Small intestine (tissue), 7 donors: ENCODE results near the gene EMC8. TPM values are rescaled to one million over a fixed set of nuclear protein-coding genes. Genes with fewer than 3 reads are reported as not detected.

Experiments used
- DNase-seq, 2 donors: peaks; one replicate each; pipeline versions ENCODE4 v3.0.0 to v3.0.0-alpha.2; 2013
- FAIRE-seq: peaks from 2 replicates; lab custom pipeline; 2012; peaks lifted over from hg19 to GRCh38; lab: Jason Lieb, UNC
- H3K27ac ChIP-seq, 3 donors: one replicate each; pipeline ENCODE4 v1.5.1; 2013; ENCODE audit warnings: low read length in 2 of 3, mild to moderate bottlenecking in 2 of 3, control low read depth in 1 of 3, inconsistent platforms in 1 of 3, low read depth in 1 of 3, moderate library complexity in 1 of 3
- H3K27me3 ChIP-seq, 3 donors: one replicate each; pipeline ENCODE4 v1.6.1; 2013; ENCODE audit warnings: low read length in 3 of 3, inconsistent platforms in 1 of 3; ENCODE audit not compliant: control insufficient read depth in 3 of 3, insufficient read depth in 3 of 3
- H3K36me3 ChIP-seq, 3 donors: one replicate each; pipeline ENCODE4 v1.6.1; 2013; ENCODE audit warnings: low read length in 3 of 3, inconsistent platforms in 1 of 3, low read depth in 1 of 3, mild to moderate bottlenecking in 1 of 3, moderate library complexity in 1 of 3; ENCODE audit not compliant: control insufficient read depth in 3 of 3, insufficient read depth in 2 of 3
- H3K4me1 ChIP-seq, 3 donors: one replicate each; pipeline ENCODE4 v1.6.1; 2013; ENCODE audit warnings: low read length in 2 of 3, inconsistent platforms in 1 of 3, low read depth in 1 of 3, mild to moderate bottlenecking in 1 of 3, moderate library complexity in 1 of 3; ENCODE audit not compliant: control insufficient read depth in 3 of 3, insufficient read depth in 2 of 3
- H3K4me3 ChIP-seq, 3 donors: one replicate each; pipeline ENCODE4 v1.5.1; 2013; ENCODE audit warnings: low read length in 3 of 3, control low read depth in 1 of 3, inconsistent platforms in 1 of 3, low read depth in 1 of 3, mild to moderate bottlenecking in 1 of 3, moderate library complexity in 1 of 3
- H3K9me3 ChIP-seq, 2 donors: one replicate each; pipeline ENCODE4 v1.6.1; 2013; ENCODE audit warnings: low read depth in 1 of 2, low read length in 1 of 2; ENCODE audit not compliant: control insufficient read depth in 2 of 2, insufficient read depth in 1 of 2
- WGBS, 3 donors: extraction: QIAGEN DNeasy Blood & Tissue Kit; methylation state at CpG; one replicate each; pipeline ENCODE4 v1.1.7; 2013; 5-methylcytosine and 5-hydroxymethylcytosine counted together
- polyA plus RNA-seq, 4 donors: library from polyadenylated mRNA; stranded (reverse) in 3 of 4; unstranded in 1 of 4; fragments of 200-250 nt in 3 of 4; fragments of 120-200 nt in 1 of 4; gene quantifications; one replicate each; pipeline versions ENCODE4 v1.2.1 to v1.2.3, GENCODE V29; 2013
- donor health status: healthy with polysubstance abuse.
- donor health status: control.
- donor health status: control.
- donor health status: Bipolar disorder and iron deficiency.
- donor health status: healthy.

EMC8 gene
- polyA plus RNA-seq, 4 donors = 16.2 to 21.2 (median 20.1) TPM

DNA sequence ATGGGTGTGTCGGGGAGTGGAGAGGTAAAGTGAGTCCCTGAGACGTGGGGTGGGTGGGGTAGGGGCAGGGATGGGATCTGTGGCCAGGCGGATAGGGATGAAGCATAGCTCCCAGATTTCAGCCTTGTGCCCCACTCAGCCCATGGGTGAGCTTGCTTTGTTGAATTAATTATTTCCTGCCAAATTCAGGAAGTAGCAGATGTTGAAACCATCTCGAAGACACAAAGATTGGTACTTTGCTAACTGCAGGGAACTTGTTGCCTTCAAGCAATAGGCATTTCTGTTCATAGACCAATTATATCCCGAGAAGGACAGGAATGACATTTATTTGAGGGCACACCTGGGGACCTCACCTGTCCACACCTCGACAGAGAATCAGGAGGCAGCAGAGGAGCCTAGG lies 37.5 kb downstream of the EMC8 start:
- H3K4me1 ChIP-seq = no peaks in the 10 kb centered on the region
- no peaks in the 10 kb centered on the region for H3K9me3 ChIP-seq
- WGBS, 3 donors = 48 to 62% (median 57%) methylated on average over 6 of the region's 6 CpGs
- no peaks in the 10 kb centered on the region for H3K36me3 ChIP-seq
- FAIRE-seq (no peak), DNase-seq (no peak)
- H3K27me3 ChIP-seq = peaks cover 0 to 16% (median 0%) of the 10 kb centered on the region in 3 donors
- no peak overlapping the region for H3K4me3 ChIP-seq
- H3K27ac ChIP-seq = no peak overlapping the region

DNA sequence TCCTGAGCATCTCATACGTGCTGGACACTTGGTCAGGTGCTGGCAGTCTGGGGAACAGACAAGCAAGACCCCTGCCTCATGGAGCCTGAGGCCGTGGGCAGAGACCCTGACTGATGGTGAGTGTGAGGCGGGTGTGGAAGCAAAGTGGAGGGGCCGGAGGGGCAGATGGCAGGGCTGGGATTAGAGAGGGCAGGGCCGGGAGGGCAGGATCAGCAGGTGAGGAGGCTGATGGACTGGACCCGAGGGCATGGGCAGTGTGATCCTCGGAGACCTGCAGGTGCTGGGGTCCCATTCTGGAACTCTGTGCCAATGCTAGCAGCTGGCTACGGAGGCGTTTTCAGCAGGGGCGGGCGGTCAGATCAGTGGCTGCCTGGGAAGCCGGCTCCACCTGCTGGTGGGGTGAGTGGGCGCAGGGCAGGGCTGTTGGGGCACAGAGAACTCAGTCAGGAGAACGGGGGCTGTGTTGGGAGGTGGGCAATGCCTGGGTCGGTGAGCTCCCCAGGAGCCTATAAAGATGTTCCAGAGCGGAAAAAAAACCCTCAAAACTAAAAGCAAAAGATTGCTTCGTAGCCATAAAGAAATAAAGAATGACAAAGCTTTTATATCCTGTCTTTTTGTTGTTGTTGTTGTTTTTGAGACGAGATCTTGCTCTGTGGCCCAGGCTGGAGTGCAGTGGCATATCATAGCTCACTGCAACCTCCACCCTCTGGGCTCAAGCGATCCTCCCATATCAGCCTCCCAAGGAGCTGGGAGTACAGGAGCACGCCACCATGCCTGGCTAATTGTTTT lies 39.5 kb downstream of the EMC8 start:
- Histone ChIP-seq H3K4me3 (no peak overlapping the region), H3K9me3 (no peaks in the 10 kb centered on the region), H3K27ac (no peak overlapping the region), H3K36me3 (no peaks in the 10 kb centered on the region), H3K27me3 (peaks cover 0 to 7% (median 0%) of the 10 kb centered on the region in 3 donors), H3K4me1 (no peaks in the 10 kb centered on the region)
- WGBS, 3 donors = 33 to 58% (median 38%) methylated on average over 20 of the region's 20 CpGs
- FAIRE-seq (no peak), DNase-seq (peak; percentile 21 to 28)

DNA sequence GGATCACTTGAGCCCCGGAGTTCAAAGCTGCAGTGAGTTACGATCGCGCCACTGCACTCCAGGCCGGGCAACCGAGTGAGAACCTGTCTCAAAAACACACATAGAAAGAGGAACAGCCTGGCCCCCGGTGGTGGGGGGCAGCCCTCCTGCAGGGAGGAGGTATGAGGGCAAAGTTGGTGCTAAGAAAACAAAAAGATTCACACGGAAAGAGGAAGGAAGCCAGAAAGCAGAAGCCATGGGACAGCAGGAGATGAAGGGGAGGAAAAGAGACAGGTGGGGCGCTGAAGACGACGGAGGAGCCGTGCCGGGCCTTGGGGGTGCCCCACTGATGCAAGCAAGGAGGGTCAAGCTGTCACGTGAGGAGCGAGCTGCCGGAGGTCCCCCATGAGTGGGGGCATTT lies 40.2 kb downstream of the EMC8 start:
- no peaks in the 10 kb centered on the region for H3K36me3 ChIP-seq
- H3K27ac ChIP-seq = no peak overlapping the region
- no peak overlapping the region for H3K4me3 ChIP-seq
- peaks cover 0 to 9% (median 0%) of the 10 kb centered on the region in 3 donors for H3K27me3 ChIP-seq
- H3K9me3 ChIP-seq = no peaks in the 10 kb centered on the region
- H3K4me1 ChIP-seq = no peaks in the 10 kb centered on the region
- 49 to 77% (median 69%) methylated on average over 16 of the region's 16 CpGs for WGBS, 3 donors
- FAIRE-seq (no peak), DNase-seq (no peak)

DNA sequence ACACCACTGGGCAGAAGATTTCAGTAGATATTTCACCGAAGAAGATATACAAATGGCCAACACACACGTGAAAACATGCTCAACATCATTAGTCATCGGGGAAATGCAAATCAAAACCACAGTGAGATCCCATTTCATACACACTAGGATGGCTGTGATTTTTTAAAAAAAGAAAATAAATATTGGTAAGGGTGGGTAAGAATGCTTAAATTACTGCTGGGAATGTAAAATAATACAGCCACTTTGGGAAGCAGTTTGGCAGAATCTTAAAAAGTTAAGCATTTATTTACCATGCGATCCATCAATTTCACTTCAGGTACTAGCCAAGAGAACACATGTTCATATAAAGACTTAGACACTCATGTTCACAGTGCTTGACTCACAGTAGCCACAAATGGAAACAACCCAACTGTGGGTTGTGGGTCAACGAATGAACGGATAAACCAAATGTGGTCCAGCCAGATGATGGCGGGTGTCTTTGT lies 42.0 kb downstream of the EMC8 start:
- peaks cover 0 to 23% (median 0%) of the 10 kb centered on the region in 3 donors for H3K27me3 ChIP-seq
- H3K4me3 ChIP-seq = no peak overlapping the region
- peak overlapping the region in 1 of 3 donors; percentile 65 for H3K27ac ChIP-seq
- no peaks in the 10 kb centered on the region for H3K9me3 ChIP-seq
- no peaks in the 10 kb centered on the region for H3K36me3 ChIP-seq
- FAIRE-seq (no peak), DNase-seq (no peak)
- peaks cover 0 to 11% (median 0%) of the 10 kb centered on the region in 3 donors for H3K4me1 ChIP-seq
- WGBS, 3 donors = 57 to 69% (median 67%) methylated on average over 7 of the region's 7 CpGs

DNA sequence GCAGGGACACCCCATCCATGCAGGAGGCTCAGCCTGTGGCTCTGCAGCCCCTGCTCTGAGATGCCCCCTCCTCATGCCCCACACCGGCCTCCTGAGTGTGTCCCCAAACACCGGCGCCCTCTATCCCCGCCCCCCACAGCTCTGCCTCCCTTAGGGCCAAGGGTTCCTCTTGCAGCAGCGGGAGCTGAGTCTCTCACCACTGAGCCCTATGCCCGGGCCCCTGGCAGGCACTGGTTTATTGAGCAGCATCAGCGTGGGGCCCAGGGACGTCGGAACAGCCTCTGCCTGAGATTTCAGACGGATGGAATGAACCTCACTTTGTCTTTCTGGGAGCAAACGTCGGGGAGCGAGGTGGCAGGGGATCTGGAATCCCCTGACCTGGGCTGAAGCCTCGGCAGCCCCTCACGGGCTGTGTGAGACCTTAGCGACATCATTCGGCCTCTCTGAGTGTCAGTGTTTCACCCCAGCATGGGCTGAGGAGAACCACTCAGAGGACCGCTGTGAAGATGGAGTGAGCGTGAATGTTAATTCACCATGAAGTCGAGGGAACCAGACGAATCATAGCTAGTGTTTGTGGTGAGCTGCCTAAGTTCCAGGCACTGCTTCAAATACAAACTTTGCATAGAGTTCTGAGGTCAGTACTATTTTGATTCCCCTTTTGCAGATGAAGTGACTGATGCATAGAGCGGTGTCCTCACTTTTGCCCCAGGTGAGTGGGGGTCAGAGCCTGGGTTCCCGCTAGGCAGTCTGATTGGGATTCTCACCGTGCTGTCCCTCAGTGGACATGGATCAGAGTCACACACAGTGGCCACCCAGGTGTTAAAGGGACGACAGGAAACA lies 43.2 kb downstream of the EMC8 start:
- peak overlapping the region in 1 of 3 donors; percentile 84 for H3K27ac ChIP-seq
- DNase-seq (no peak), FAIRE-seq (no peak)
- H3K27me3 ChIP-seq = peaks cover 2 to 35% (median 4%) of the 10 kb centered on the region in 3 donors
- no peaks in the 10 kb centered on the region for H3K9me3 ChIP-seq
- peaks cover 0 to 21% (median 0%) of the 10 kb centered on the region in 3 donors for H3K4me1 ChIP-seq
- H3K36me3 ChIP-seq = no peaks in the 10 kb centered on the region
- H3K4me3 ChIP-seq = no peak overlapping the region
- WGBS, 3 donors = 62 to 70% (median 67%) methylated on average over 25 of the region's 25 CpGs

DNA sequence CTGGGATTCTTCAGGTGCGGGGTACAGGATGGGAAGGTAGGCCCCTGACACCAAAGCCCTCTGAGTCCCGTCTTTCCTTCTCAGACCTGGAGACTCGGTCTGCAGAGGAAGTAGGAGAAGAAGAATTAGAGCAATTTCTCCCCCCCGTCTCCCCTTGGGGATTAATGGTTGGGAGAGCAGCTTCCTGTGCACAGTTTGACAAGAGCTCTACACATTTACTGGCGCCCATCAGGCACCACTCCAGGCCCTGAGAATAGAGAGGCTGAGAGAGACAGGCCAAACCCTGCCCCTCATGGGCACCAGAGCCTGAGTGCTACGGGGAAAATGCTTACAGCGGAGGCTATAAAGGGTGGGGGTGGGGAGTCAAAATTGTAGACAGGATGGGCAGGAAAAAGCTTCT lies 44.9 kb downstream of the EMC8 start:
- peaks cover 0 to 32% (median 3%) of the 10 kb centered on the region in 3 donors for H3K4me1 ChIP-seq
- H3K4me3 ChIP-seq = no peak overlapping the region
- peak overlapping the region in 1 of 3 donors; percentile 36 for H3K27ac ChIP-seq
- H3K36me3 ChIP-seq = no peaks in the 10 kb centered on the region
- no peak for DNase-seq
- H3K9me3 ChIP-seq = no peaks in the 10 kb centered on the region
- peaks cover 2 to 49% (median 4%) of the 10 kb centered on the region in 3 donors for H3K27me3 ChIP-seq
- 16 to 59% (median 30%) methylated on average over 7 of the region's 7 CpGs for WGBS, 3 donors
- no peak for FAIRE-seq

DNA sequence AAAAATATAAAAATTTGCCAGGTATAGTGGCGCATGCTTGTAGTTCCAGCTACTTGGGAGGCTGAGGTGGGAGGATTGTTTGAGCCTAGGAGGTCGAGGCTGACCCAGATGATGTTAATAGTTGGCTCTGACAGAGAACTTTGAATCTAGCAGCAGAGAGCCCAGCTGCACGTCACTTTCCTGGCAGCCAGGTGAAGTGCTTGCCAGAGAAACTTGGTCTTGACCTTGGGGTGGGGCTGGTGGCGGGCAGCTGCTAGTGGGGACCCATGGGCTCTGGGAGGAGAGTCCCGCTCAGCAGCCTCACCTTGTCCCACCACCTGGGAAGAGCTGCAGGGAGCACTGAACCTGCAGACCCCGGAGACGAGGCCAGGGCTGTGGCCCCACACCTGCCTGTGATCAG lies 45.4 kb downstream of the EMC8 start:
- peak in 1 of 2 donors; percentile 28 for DNase-seq
- no peak for FAIRE-seq
- H3K27me3 ChIP-seq = peaks cover 2 to 53% (median 4%) of the 10 kb centered on the region in 3 donors
- H3K4me1 ChIP-seq = peaks cover 0 to 32% (median 3%) of the 10 kb centered on the region in 3 donors
- H3K36me3 ChIP-seq = no peaks in the 10 kb centered on the region
- WGBS, 3 donors = 21 to 65% (median 39%) methylated on average over 5 to 7 of the region's 7 CpGs
- H3K9me3 ChIP-seq = no peaks in the 10 kb centered on the region
- peak overlapping the region in 1 of 3 donors; percentile 36 for H3K27ac ChIP-seq
- no peak overlapping the region for H3K4me3 ChIP-seq

DNA sequence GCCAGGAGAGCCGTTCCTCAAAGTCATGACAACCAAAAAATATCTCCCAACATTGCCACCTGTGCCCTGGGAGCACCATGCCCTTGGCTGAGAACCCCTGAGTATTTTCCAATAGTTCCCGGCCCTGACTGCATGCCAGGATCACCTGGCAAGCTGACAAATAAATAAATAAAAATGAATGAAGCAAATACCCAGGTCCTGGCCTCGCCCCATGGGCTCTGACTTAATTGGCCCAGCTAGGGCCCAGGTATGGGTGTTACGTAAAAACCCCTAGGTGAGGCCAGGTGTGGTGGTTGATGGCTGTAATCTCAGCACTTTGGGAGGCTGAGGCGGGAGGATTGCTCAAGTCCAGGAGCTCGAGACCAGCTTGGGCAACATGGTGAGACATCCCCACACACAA lies 45.8 kb downstream of the EMC8 start:
- DNase-seq (peak in 1 of 2 donors; percentile 27), FAIRE-seq (no peak)
- WGBS, 3 donors = 15 to 61% (median 32%) methylated on average over 6 of the region's 6 CpGs
- Histone ChIP-seq H3K27ac (no peak overlapping the region), H3K4me3 (no peak overlapping the region), H3K4me1 (peaks cover 0 to 32% (median 3%) of the 10 kb centered on the region in 3 donors), H3K27me3 (peaks cover 2 to 55% (median 4%) of the 10 kb centered on the region in 3 donors), H3K36me3 (no peaks in the 10 kb centered on the region), H3K9me3 (no peaks in the 10 kb centered on the region)
